ENCODE data around the gene DHCR7. TPM values are rescaled to one million over a fixed set of nuclear protein-coding genes. Genes with fewer than 3 reads are reported as not detected.

The DHCR7 gene
- total RNA-seq, 1 experiment from 2014 or later = 371 TPM

DNA sequence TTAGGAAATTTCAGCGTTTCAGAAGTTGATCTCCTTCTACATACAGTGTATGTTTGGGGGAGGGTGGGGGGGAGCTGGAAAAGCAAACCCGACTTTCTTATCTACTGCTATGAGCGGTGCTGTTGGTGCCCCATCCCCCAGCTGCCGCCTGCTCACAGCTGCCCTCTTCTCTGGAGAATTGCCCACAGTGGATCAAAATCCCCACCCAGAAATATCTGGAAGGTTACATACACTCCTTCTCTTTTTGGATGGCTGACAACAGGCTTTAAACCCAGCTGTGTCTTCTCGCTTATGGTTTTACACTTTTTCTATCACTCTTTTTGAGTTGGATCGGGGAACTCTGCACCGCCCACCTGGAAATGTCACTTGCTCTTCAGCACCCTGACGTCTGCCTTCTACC lies 56.4 kb downstream of the DHCR7 start:
- H3K36me3 Mint-ChIP-seq (ENCODE audit: insufficient read depth, unreplicated experiment) = peaks cover 10% of the 10 kb centered on the region
- H3K4me3 Mint-ChIP-seq (ENCODE audit: unreplicated experiment) = no peak overlapping the region
- H3K4me1 Mint-ChIP-seq (ENCODE audit: low read depth, unreplicated experiment) = no peaks in the 10 kb centered on the region
- peaks cover 7% of the 10 kb centered on the region for H3K9me3 ChIP-seq
- CTCF ChIA-PET = interaction anchor here (1.1 kb wide), 2 partner anchors 55 to 56 kb away, joined by 4 to 5 read pairs; partner anchors contain the start of gene DHCR7
- no peak for DNase-seq
- intact Hi-C loops (cut with micrococcal nuclease; ENCODE audit: unreplicated experiment) = no loop called here
- no peak overlapping the region for H3K4me3 ChIP-seq (ENCODE audit: low read depth, low read length)
- POLR2A ChIA-PET = no interaction called here
- H3K27ac Mint-ChIP-seq (ENCODE audit: unreplicated experiment) = no peak overlapping the region
- peaks cover 7% of the 10 kb centered on the region; the same call in 1 of the 2 replicates for H3K27me3 ChIP-seq (replicated peaks; ENCODE audit: control insufficient read depth, insufficient read depth, low read length)
- peaks cover 18% of the 10 kb centered on the region for H3K9me3 Mint-ChIP-seq (ENCODE audit: unreplicated experiment)
- H3K4me1 ChIP-seq = no peaks in the 10 kb centered on the region
- H3K36me3 ChIP-seq (ENCODE audit: control insufficient read depth, insufficient read depth, low read length) = no peaks in the 10 kb centered on the region
- TF ChIP-seq, protein P1, sequence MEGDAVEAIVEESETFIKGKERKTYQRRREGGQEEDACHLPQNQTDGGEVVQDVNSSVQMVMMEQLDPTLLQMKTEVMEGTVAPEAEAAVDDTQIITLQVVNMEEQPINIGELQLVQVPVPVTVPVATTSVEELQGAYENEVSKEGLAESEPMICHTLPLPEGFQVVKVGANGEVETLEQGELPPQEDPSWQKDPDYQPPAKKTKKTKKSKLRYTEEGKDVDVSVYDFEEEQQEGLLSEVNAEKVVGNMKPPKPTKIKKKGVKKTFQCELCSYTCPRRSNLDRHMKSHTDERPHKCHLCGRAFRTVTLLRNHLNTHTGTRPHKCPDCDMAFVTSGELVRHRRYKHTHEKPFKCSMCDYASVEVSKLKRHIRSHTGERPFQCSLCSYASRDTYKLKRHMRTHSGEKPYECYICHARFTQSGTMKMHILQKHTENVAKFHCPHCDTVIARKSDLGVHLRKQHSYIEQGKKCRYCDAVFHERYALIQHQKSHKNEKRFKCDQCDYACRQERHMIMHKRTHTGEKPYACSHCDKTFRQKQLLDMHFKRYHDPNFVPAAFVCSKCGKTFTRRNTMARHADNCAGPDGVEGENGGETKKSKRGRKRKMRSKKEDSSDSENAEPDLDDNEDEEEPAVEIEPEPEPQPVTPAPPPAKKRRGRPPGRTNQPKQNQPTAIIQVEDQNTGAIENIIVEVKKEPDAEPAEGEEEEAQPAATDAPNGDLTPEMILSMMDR (IDR thresholded peaks at IDR 0.05; ENCODE audit: insufficient read depth in 1 of 2, low read depth in 1 of 2, low read length in 1 of 2, severe bottlenecking in 1 of 2, unreplicated experiment in 1 of 2) = no peak
- BruUV-seq (replicated peaks) = no TSS peak
- peaks cover 50% of the 10 kb centered on the region for H3K27me3 Mint-ChIP-seq (ENCODE audit: insufficient read depth, unreplicated experiment)

DNA sequence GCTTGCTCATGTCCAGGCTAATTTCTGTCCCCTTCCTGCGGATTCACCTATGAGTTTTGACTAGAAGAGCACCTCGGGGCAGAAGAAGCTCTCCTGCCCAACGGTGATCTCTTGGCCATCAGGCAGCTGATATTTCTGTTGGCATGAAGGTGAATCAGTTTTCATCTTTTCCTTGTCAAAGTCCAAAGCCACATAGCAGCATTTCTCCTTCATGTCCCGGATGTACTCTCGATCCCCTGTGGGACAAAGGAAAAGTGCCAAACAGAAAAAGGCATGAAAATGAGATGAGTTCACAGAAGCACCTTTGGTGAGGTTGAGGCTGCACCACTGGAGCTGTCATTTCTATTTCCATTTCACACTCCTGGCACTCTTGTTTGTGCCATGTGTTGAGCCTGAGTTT lies 56.8 kb downstream of the DHCR7 start:
- H3K4me1 Mint-ChIP-seq (ENCODE audit: low read depth, unreplicated experiment) = no peaks in the 10 kb centered on the region
- TF ChIP-seq, protein P1 (IDR thresholded peaks at IDR 0.05; ENCODE audit: insufficient read depth in 1 of 2, low read depth in 1 of 2, low read length in 1 of 2, severe bottlenecking in 1 of 2, unreplicated experiment in 1 of 2) = no peak
- peaks cover 10% of the 10 kb centered on the region for H3K36me3 Mint-ChIP-seq (ENCODE audit: insufficient read depth, unreplicated experiment)
- peaks cover 7% of the 10 kb centered on the region; the same call in 1 of the 2 replicates for H3K27me3 ChIP-seq (replicated peaks; ENCODE audit: control insufficient read depth, insufficient read depth, low read length)
- no peak overlapping the region for H3K4me3 Mint-ChIP-seq (ENCODE audit: unreplicated experiment)
- H3K27me3 Mint-ChIP-seq (ENCODE audit: insufficient read depth, unreplicated experiment) = peaks cover 52% of the 10 kb centered on the region
- POLR2A ChIA-PET = no interaction called here
- H3K4me1 ChIP-seq = no peaks in the 10 kb centered on the region
- no peaks in the 10 kb centered on the region for H3K36me3 ChIP-seq (ENCODE audit: control insufficient read depth, insufficient read depth, low read length)
- peaks cover 7% of the 10 kb centered on the region for H3K9me3 ChIP-seq
- H3K9me3 Mint-ChIP-seq (ENCODE audit: unreplicated experiment) = peaks cover 21% of the 10 kb centered on the region
- CTCF ChIA-PET = interaction anchor here (0.7 to 1.1 kb wide), 3 partner anchors 9 to 57 kb away, joined by 3 to 5 read pairs (median 4); partner anchors contain the start of gene DHCR7
- no TSS peak for BruUV-seq (replicated peaks)
- no peak for DNase-seq
- no peak overlapping the region for H3K27ac Mint-ChIP-seq (ENCODE audit: unreplicated experiment)
- H3K4me3 ChIP-seq (ENCODE audit: low read depth, low read length) = no peak overlapping the region
- intact Hi-C loops (cut with micrococcal nuclease; ENCODE audit: unreplicated experiment) = no loop called here

DNA sequence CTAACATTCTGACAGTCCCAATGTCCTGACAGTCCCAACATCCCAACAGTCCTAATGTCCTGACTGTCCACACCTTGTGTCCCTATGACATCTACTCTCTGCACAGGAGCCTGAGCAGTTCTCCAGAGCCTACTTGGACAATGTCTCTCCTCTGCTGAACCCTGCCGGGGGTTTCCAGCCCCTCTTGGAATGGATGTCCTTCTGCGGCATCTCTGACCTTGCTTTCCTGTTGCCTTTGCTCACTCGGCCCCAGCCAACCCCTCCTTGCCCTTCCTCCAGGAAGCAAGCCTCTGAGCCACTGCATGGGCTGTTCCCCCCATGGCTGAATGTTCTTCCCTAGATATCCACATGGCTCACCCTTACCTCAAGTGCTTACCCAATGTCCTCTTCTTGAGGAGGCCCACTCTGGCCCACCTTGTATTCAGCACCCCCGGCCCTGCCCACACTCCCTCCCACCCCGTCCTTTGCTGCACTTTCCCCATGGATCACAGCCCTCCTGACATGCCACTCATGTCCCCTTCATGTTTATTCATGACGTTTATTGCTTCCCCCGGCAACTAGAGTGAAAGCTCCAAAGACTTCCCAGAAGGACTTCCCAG lies 59.5 kb downstream of the DHCR7 start:
- peaks cover 10% of the 10 kb centered on the region for H3K36me3 Mint-ChIP-seq (ENCODE audit: insufficient read depth, unreplicated experiment)
- no peaks in the 10 kb centered on the region for H3K36me3 ChIP-seq (ENCODE audit: control insufficient read depth, insufficient read depth, low read length)
- ChIA-PET CTCF (no interaction called here), POLR2A (no interaction called here)
- no peak overlapping the region for H3K4me3 Mint-ChIP-seq (ENCODE audit: unreplicated experiment)
- peaks cover 11% of the 10 kb centered on the region for H3K4me1 Mint-ChIP-seq (ENCODE audit: low read depth, unreplicated experiment)
- H3K27ac Mint-ChIP-seq (ENCODE audit: unreplicated experiment) = no peak overlapping the region
- DNase-seq = no peak
- TF ChIP-seq, protein P1 (IDR thresholded peaks at IDR 0.05; ENCODE audit: insufficient read depth in 1 of 2, low read depth in 1 of 2, low read length in 1 of 2, severe bottlenecking in 1 of 2, unreplicated experiment in 1 of 2) = no peak
- peaks cover 31% of the 10 kb centered on the region for H3K9me3 Mint-ChIP-seq (ENCODE audit: unreplicated experiment)
- peaks cover 7% of the 10 kb centered on the region for H3K9me3 ChIP-seq
- H3K27me3 Mint-ChIP-seq (ENCODE audit: insufficient read depth, unreplicated experiment) = peaks cover 53% of the 10 kb centered on the region
- H3K4me3 ChIP-seq (ENCODE audit: low read depth, low read length) = no peak overlapping the region
- H3K4me1 ChIP-seq = peaks cover 5% of the 10 kb centered on the region; the same call in 1 of the 2 replicates
- BruUV-seq (replicated peaks) = no TSS peak
- H3K27me3 ChIP-seq (replicated peaks; ENCODE audit: control insufficient read depth, insufficient read depth, low read length) = peaks cover 6% of the 10 kb centered on the region; the same call in 1 of the 2 replicates
- intact Hi-C loops (cut with micrococcal nuclease; ENCODE audit: unreplicated experiment) = no loop called here
